ENCODE results near the gene TRAF2. TPM values are rescaled to one million over a fixed set of nuclear protein-coding genes. Genes with fewer than 3 reads are reported as not detected.

The TRAF2 gene
- total RNA-seq, 2 experiments from 2014 or later, result 10.6 to 11.6 TPM

GRCh38 chr9:136899196-136899595, 12.9 kb downstream of the TRAF2 start:
- CTCF ChIA-PET, result interaction anchor here (0.8 kb wide), 1 partner anchor 57 kb away, joined by 3 read pairs; the partner anchor contains the start of gene AJM1
- ATAC-seq (ENCODE audit: poor library complexity), result no peak
- DNase-seq, result no peak
- Histone ChIP-seq H3K27me3 (ENCODE audit: control insufficient read depth in 1 of 2, insufficient read depth in 2 of 2, low read length in 2 of 2) (no peaks in the 10 kb centered on the region), H3K4me1 (ENCODE audit: insufficient read depth, low read length) (peaks cover 47% of the 10 kb centered on the region), H3K36me3 (ENCODE audit: insufficient read depth, low read length) (peaks cover 41% of the 10 kb centered on the region), H3K9me3 (ENCODE audit: control insufficient read depth in 1 of 2, insufficient read depth in 1 of 2, low read length in 2 of 2) (no peaks in the 10 kb centered on the region), H3K4me3 (ENCODE audit: low read length) (no peak overlapping the region), H3K27ac (ENCODE audit: low read depth in 1 of 2, low read length in 2 of 2) (no peak overlapping the region)
- peak overlapping the region; percentile 44 for H3K27ac Mint-ChIP-seq
- H3K9me3 Mint-ChIP-seq, result no peaks in the 10 kb centered on the region
- no peaks in the 10 kb centered on the region for H3K27me3 Mint-ChIP-seq
- peaks cover 37% of the 10 kb centered on the region for H3K36me3 Mint-ChIP-seq (ENCODE audit: low read depth)
- TF ChIP-seq CTCF (IDR thresholded peaks at IDR 0.05), result no peak
- POLR2A ChIA-PET, result no interaction called here
- intact Hi-C loops (cut with DNase I, micrococcal nuclease), result no loop called here
- peaks cover 39% of the 10 kb centered on the region for H3K4me1 Mint-ChIP-seq (ENCODE audit: low read depth)
- H3K4me3 Mint-ChIP-seq, result no peak overlapping the region

- ChIA-PET CTCF (no interaction called here), POLR2A (interaction anchor here (0.6 kb wide), 1 partner anchor 13 kb away, joined by 3 read pairs; no protein-coding TSS in a partner anchor)
- H3K27ac ChIP-seq (ENCODE audit: low read depth in 1 of 2, low read length in 2 of 2), result peak overlapping the region in 1 of 2 donors; percentile 94
- Mint-ChIP-seq H3K27ac (peak overlapping the region; percentile 91), H3K27me3 (no peaks in the 10 kb centered on the region), H3K4me3 (no peak overlapping the region), H3K9me3 (no peaks in the 10 kb centered on the region), H3K36me3 (ENCODE audit: low read depth) (peaks cover 43% of the 10 kb centered on the region), H3K4me1 (ENCODE audit: low read depth) (peaks cover 41% of the 10 kb centered on the region)
- DNase-seq (peak in 1 of 14 experiments; percentile 8), ATAC-seq (ENCODE audit: poor library complexity) (no peak)
- intact Hi-C loops (cut with DNase I, micrococcal nuclease), result loop anchor here in 1 of 2 experiments (10.0 kb wide), 1 partner anchor 96 kb away; the partner anchor contains the start of gene RABL6
- peaks cover 37% of the 10 kb centered on the region for H3K36me3 ChIP-seq (ENCODE audit: insufficient read depth, low read length)
- no peaks in the 10 kb centered on the region for H3K27me3 ChIP-seq (ENCODE audit: control insufficient read depth in 1 of 2, insufficient read depth in 2 of 2, low read length in 2 of 2)
- no peak for TF ChIP-seq CTCF (IDR thresholded peaks at IDR 0.05)
- H3K9me3 ChIP-seq (ENCODE audit: control insufficient read depth in 1 of 2, insufficient read depth in 1 of 2, low read length in 2 of 2), result no peaks in the 10 kb centered on the region
- peaks cover 49% of the 10 kb centered on the region for H3K4me1 ChIP-seq (ENCODE audit: insufficient read depth, low read length)
- H3K4me3 ChIP-seq (ENCODE audit: low read length), result no peak overlapping the region
Measured at GRCh38 chr9:136900556-136900955, 14.2 kb downstream of the TRAF2 start.

GRCh38 chr9:136900988-136901515, 14.7 kb downstream of the TRAF2 start:
- intact Hi-C loops (cut with DNase I, micrococcal nuclease), result loop anchor here in 1 of 2 experiments (10.0 kb wide), 1 partner anchor 96 kb away; the partner anchor contains the start of gene RABL6
- no peaks in the 10 kb centered on the region for H3K9me3 ChIP-seq (ENCODE audit: control insufficient read depth in 1 of 2, insufficient read depth in 1 of 2, low read length in 2 of 2)
- DNase-seq, result peak in 1 of 14 experiments; percentile 15
- peaks cover 46% of the 10 kb centered on the region for H3K36me3 Mint-ChIP-seq (ENCODE audit: low read depth)
- no peak overlapping the region for H3K4me3 Mint-ChIP-seq
- TF ChIP-seq CTCF (IDR thresholded peaks at IDR 0.05), result no peak
- H3K27ac ChIP-seq (ENCODE audit: low read depth in 1 of 2, low read length in 2 of 2), result peak overlapping the region; percentile 94 to 95
- no peaks in the 10 kb centered on the region for H3K27me3 Mint-ChIP-seq
- CTCF ChIA-PET, result interaction anchor here (1.2 to 1.6 kb wide), 2 partner anchors 59 to 167 kb away, joined by 3 to 14 read pairs; partner anchors contain the start of gene AJM1
- H3K9me3 Mint-ChIP-seq, result no peaks in the 10 kb centered on the region
- no peaks in the 10 kb centered on the region for H3K27me3 ChIP-seq (ENCODE audit: control insufficient read depth in 1 of 2, insufficient read depth in 2 of 2, low read length in 2 of 2)
- H3K4me1 Mint-ChIP-seq (ENCODE audit: low read depth), result peaks cover 41% of the 10 kb centered on the region
- peaks cover 46% of the 10 kb centered on the region for H3K4me1 ChIP-seq (ENCODE audit: insufficient read depth, low read length)
- peaks cover 39% of the 10 kb centered on the region for H3K36me3 ChIP-seq (ENCODE audit: insufficient read depth, low read length)
- no peak overlapping the region for H3K4me3 ChIP-seq (ENCODE audit: low read length)
- POLR2A ChIA-PET, result interaction anchor here (0.6 kb wide), 1 partner anchor 13 kb away, joined by 3 read pairs; no protein-coding TSS in a partner anchor
- ATAC-seq (ENCODE audit: poor library complexity), result no peak
- peak overlapping the region; percentile 91 for H3K27ac Mint-ChIP-seq

All from CD4-positive, alpha-beta T cell (primary cell).